GM21717 (cell line): ENCODE measurements around the gene OR8D2.

ENCODE experiments used
- ATAC-seq: cut with Tn5 transposase; IDR thresholded peaks from one replicate; pipeline ENCODE4 v1.9.1; 2021; ENCODE audit warnings: mild to moderate bottlenecking, moderate library complexity; ENCODE audit not compliant: unreplicated experiment

OR8D2 gene

GRCh38 chr11:124320097-124320496 is at the start of gene OR8D2:
TSS of gene OR8D2 (minus strand) at chr11:124320197. CDS start at chr11:124320197, 0 bp downstream.
- no peak for ATAC-seq

GRCh38 chr11:124359566-124359965 is 39.6 kb upstream of the OR8D2 start:
- ATAC-seq, result no peak

- no peak for ATAC-seq
Observed at GRCh38 chr11:124346311-124346955, 26.4 kb upstream of the OR8D2 start.

GRCh38 chr11:124344346-124344745 is 24.3 kb upstream of the OR8D2 start:
- ATAC-seq, result no peak

- ATAC-seq, result no peak
Observed at GRCh38 chr11:124340142-124340447, 20.1 kb upstream of the OR8D2 start.

GRCh38 chr11:124339396-124340141 is 19.6 kb upstream of the OR8D2 start:
- no peak for ATAC-seq

- ATAC-seq, result no peak
Observed at GRCh38 chr11:124331873-124332272, 11.9 kb upstream of the OR8D2 start.

GRCh38 chr11:124329787-124330478 is 9.9 kb upstream of the OR8D2 start:
- peak; percentile 93 for ATAC-seq

GRCh38 chr11:124327775-124328174 is 7.8 kb upstream of the OR8D2 start:
- ATAC-seq, result no peak

GRCh38 chr11:124322356-124322755 is 2.4 kb upstream of the OR8D2 start:
- ATAC-seq, result no peak

GRCh38 chr11:124315052-124315451 is 4.9 kb downstream of the OR8D2 start:
- ATAC-seq, result no peak

- no peak for ATAC-seq
Observed at GRCh38 chr11:124313849-124314248, 6.1 kb downstream of the OR8D2 start, which contains the start of gene OR8D1. TSS of gene OR8D1 (minus strand) at chr11:124313949. CDS start at chr11:124310766, 3,183 bp downstream.

- ATAC-seq, result no peak
Observed at GRCh38 chr11:124313131-124313530, 6.9 kb downstream of the OR8D2 start.

- no peak for ATAC-seq
Observed at GRCh38 chr11:124311670-124312069, 8.3 kb downstream of the OR8D2 start.

GRCh38 chr11:124311269-124311668 is 8.7 kb downstream of the OR8D2 start:
- ATAC-seq, result no peak

GRCh38 chr11:124310721-124311120 is 9.3 kb downstream of the OR8D2 start:
- ATAC-seq, result no peak

GRCh38 chr11:124307093-124307492 is 12.9 kb downstream of the OR8D2 start:
- ATAC-seq, result no peak

GRCh38 chr11:124302347-124303125 is 17.5 kb downstream of the OR8D2 start:
- ATAC-seq, result no peak

- ATAC-seq, result no peak
Observed at GRCh38 chr11:124301548-124301947, 18.4 kb downstream of the OR8D2 start.

- ATAC-seq, result no peak
Observed at GRCh38 chr11:124297921-124298320, 22.1 kb downstream of the OR8D2 start.

- ATAC-seq, result no peak
Observed at GRCh38 chr11:124296016-124296415, 24.0 kb downstream of the OR8D2 start.
